Loucy (cell line): Measurements from ENCODE around the gene CEP70.

ENCODE experiments used
- EZH2phosphoT487 ChIP-seq: fragments of 200-600 bp; IDR thresholded peaks from 2 replicates; pipeline ENCODE4 v1.6.1; 2018; ENCODE audit warnings: antibody characterized with exemption, mild to moderate bottlenecking, moderate library complexity, borderline replicate concordance
- TF ChIP-seq, protein P1 (sequence below): fragments of 200-600 bp; sonication (generic); conservative IDR thresholded peaks from 2 replicates; pipeline ENCODE4 v1.5.1; 2014; ENCODE audit warnings: mild to moderate bottlenecking, antibody characterized with exemption, low read length

DNA sequence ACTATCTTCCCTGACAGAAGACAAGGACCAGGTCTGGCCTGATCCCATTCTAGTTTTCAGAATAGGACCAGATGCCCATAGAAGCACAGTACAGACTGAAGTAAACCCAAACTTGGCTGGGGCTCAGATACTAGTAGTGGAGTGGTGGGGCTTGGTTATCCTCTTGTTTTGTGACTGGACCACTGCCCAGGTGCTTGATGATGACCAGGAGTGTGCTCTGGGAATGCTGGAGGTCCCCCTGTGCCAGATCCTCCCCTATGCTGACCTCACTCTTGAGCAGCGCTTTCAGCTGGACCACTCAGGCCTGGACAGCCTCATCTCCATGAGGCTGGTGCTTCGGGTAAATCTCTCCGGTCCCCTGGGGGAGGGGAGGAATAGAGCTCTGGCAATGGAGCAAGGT is 123.4 kb downstream of the CEP70 start:
- TF ChIP-seq, protein P1, sequence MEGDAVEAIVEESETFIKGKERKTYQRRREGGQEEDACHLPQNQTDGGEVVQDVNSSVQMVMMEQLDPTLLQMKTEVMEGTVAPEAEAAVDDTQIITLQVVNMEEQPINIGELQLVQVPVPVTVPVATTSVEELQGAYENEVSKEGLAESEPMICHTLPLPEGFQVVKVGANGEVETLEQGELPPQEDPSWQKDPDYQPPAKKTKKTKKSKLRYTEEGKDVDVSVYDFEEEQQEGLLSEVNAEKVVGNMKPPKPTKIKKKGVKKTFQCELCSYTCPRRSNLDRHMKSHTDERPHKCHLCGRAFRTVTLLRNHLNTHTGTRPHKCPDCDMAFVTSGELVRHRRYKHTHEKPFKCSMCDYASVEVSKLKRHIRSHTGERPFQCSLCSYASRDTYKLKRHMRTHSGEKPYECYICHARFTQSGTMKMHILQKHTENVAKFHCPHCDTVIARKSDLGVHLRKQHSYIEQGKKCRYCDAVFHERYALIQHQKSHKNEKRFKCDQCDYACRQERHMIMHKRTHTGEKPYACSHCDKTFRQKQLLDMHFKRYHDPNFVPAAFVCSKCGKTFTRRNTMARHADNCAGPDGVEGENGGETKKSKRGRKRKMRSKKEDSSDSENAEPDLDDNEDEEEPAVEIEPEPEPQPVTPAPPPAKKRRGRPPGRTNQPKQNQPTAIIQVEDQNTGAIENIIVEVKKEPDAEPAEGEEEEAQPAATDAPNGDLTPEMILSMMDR: no peak
- TF ChIP-seq EZH2phosphoT487: no peak
